Central memory CD8-positive, alpha-beta T cell (primary cell): ENCODE results near the gene TRPM4.
A peak's percentile ranks its signal among the peaks of the same experiment; 100 is the strongest.
"Not testable (repeated sequence)": the region's sequence is repeated elsewhere in the genome, so short reads cannot be mapped to it uniquely, and the experiment has no call there.

ENCODE experiments used
- ATAC-seq: fragments of 150-1000 bp; cut with Tn5 transposase; replicated peaks from 2 replicates; pipeline ENCODE4 v1.10.0; 2022; ENCODE audit warnings: mild to moderate bottlenecking, moderate FRiP score, moderate number of reproducible peaks; ENCODE audit not compliant: poor library complexity, severe bottlenecking; ENCODE audit errors: extremely low read depth
- DNase-seq, 2 donors: peaks; one replicate each; pipeline ENCODE4 v3.0.0; 2021; ENCODE audit warnings: low spot score in 2 of 2
- H3K27ac Mint-ChIP-seq: one replicate; pipeline ENCODE4 v1.8.0; 2022; ENCODE audit warnings: low read depth, mild to moderate bottlenecking, moderate library complexity, mixed read lengths
- H3K27me3 Mint-ChIP-seq: one replicate; pipeline ENCODE4 v1.8.0; 2022; ENCODE audit warnings: mixed read lengths
- H3K36me3 Mint-ChIP-seq: one replicate; pipeline ENCODE4 v1.8.0; 2022; ENCODE audit warnings: mild to moderate bottlenecking, moderate library complexity, mixed read lengths; ENCODE audit not compliant: insufficient read depth
- H3K4me1 Mint-ChIP-seq: one replicate; pipeline ENCODE4 v1.8.0; 2022; ENCODE audit warnings: mixed read lengths
- H3K4me3 Mint-ChIP-seq: one replicate; pipeline ENCODE4 v1.8.0; 2022; ENCODE audit warnings: mild to moderate bottlenecking, moderate library complexity, mixed read lengths
- H3K9me3 Mint-ChIP-seq: one replicate; pipeline ENCODE4 v1.8.0; 2022; ENCODE audit warnings: mixed read lengths

TRPM4 gene

DNA sequence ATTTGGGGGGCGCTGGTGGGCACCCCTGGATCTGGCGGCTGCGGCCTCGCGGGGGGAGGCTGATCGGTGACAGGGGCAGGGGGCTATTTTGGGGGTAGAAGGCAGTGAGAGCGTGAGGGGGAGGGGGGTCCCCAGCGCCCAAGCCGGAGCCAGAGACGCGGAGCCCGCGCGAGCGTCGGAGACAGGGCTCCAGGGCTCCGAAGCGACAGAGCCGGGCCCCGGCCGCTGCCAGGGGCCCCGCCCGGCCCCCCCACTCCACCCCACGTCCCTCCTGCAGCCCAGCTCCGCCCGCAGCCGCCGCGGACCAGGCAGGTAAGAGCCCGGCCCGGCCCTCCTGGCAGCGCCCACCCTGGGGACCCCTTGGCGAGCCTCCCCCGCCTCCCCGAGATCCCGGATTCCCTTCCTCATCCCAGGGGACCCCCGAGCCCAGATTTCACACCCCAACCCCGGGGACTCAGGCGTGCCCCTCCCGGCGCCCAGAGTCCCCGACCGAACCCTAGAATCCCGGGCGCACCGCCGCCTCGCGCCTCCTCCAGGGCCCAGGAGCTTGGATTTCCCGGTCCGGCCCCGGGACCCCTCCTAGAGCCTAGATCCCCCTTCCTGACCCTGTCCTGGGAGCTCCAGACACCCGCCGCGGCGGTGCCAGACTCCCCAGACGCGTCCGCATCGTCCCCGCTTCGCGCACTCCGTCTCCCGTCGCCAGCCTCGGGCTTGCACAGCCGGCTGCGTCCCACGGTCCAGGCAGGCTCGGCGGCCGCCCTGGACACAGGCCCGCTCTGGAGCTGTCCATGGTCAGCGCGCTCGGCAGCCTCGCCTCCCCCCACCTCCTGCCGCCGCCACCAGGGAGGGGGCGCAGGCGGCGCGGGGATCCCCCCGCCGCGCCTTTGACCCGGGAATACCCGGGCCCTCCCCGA lies 37.9 kb upstream of the TRPM4 start, which contains the start of gene PPFIA3:
Gene PPFIA3 (plus strand): TSS at position 134 of the 914 bp plus-strand sequence. CDS start 8,330 bp downstream, outside the sequence.
- ATAC-seq (no peak), DNase-seq (no peak)
- H3K4me1 Mint-ChIP-seq = peaks cover 30% of the 10 kb centered on the region
- H3K4me3 Mint-ChIP-seq = peak within 1 kb of the TSS; percentile 78
- peaks cover 12% of the 10 kb centered on the region for H3K36me3 Mint-ChIP-seq
- H3K9me3 Mint-ChIP-seq = no peaks in the 10 kb centered on the region
- no peaks in the 10 kb centered on the region for H3K27me3 Mint-ChIP-seq
- H3K27ac Mint-ChIP-seq = peak within 1 kb of the TSS; percentile 83

DNA sequence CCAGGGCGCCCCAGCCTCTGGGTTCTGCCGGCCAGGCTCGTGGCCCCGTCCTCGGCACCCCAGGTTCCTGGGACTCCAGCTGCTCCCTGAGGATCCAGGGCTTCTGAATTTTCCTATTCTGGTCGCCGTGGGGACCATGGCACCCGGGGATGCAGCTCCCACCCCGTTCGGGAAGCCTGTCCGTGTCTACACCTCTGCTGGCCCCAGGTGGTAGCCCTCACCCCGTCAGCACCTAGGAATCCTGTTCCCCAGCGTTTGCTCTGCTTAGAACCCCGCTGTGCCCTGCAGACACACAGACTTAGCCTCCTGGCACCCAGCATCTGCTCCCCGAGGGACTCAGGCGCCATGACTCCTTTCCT lies 37.3 kb upstream of the TRPM4 start:
- ATAC-seq (no peak), DNase-seq (no peak)
- no peaks in the 10 kb centered on the region for H3K27me3 Mint-ChIP-seq
- peak overlapping the region; percentile 78 for H3K4me3 Mint-ChIP-seq
- H3K27ac Mint-ChIP-seq = peak overlapping the region; percentile 54
- peaks cover 12% of the 10 kb centered on the region for H3K36me3 Mint-ChIP-seq
- H3K9me3 Mint-ChIP-seq = no peaks in the 10 kb centered on the region
- peaks cover 30% of the 10 kb centered on the region for H3K4me1 Mint-ChIP-seq

DNA sequence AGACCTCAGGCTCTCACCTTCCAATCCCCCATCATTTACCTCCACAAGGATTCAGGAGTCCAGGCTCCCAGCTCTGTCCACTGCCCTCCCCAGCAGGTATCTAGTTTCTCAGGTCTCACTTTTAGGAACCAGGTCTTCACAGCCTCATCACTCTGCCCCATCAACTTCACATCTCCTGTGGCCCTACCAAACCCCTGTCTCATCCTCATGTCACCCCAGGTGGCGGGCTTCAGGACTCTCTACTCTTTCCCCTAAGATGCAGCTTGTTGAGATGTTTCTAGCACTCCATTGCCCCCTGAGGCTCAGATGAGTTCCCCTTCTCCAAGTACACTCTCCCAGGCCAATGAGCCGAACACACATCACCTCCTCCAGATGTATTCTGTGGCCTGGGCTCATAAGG lies 36.7 kb upstream of the TRPM4 start:
- ATAC-seq = no peak
- no peak for DNase-seq
- no peaks in the 10 kb centered on the region for H3K27me3 Mint-ChIP-seq
- H3K4me1 Mint-ChIP-seq = peaks cover 30% of the 10 kb centered on the region
- H3K9me3 Mint-ChIP-seq = no peaks in the 10 kb centered on the region
- H3K27ac Mint-ChIP-seq = peak overlapping the region; percentile 54
- H3K36me3 Mint-ChIP-seq = peaks cover 12% of the 10 kb centered on the region
- H3K4me3 Mint-ChIP-seq = peak overlapping the region; percentile 78

DNA sequence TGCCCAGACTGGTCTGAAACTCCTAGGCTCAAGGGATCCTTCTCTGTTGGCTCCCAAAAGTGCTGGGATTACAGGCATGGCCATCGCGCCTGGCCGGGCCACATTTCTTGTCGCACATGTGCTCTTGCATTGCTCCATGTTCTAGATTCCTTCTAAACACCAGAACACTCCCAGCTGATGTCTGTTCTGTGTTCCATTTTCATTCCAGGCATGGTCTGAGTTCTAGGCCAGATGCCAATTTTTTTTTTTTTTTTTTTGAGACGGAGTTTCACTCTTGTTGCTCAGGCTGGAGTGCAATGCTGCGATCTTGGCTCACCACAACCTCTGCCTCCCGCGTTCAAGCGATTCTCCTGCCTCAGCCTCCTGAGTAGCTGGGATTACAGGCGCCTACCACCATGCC lies 35.8 kb upstream of the TRPM4 start:
- not testable (repeated sequence) for H3K27ac Mint-ChIP-seq, H3K9me3 Mint-ChIP-seq, H3K36me3 Mint-ChIP-seq

DNA sequence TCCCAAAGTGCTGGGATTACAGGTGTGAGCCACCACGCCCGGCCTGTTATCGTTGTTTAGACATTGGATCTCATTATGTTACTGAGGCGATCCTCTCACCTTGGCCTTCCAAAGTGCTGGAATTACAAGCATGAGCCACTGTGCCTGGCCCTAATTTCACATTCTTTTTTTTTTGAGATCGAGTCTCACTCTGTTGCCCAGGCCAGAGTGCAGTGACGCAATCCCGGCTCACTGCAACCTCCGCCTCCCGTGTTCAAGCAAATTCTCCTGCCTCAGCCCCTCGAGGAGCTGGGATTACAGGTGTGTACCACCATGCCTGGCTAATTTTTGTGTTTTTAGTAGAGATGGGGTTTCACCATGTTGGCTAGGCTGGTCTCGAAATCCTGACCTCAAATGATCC lies 34.3 kb upstream of the TRPM4 start:
- not testable (repeated sequence) for DNase-seq, ATAC-seq, H3K4me3 Mint-ChIP-seq, H3K9me3 Mint-ChIP-seq, H3K27ac Mint-ChIP-seq, H3K36me3 Mint-ChIP-seq, H3K27me3 Mint-ChIP-seq
- peaks cover 19% of the 10 kb centered on the region for H3K4me1 Mint-ChIP-seq

More for the DNA sequence above, 35.8 kb upstream of the TRPM4 start:
- H3K4me1 Mint-ChIP-seq = peaks cover 24% of the 10 kb centered on the region
- not testable (repeated sequence) for DNase-seq, ATAC-seq, H3K4me3 Mint-ChIP-seq, H3K27me3 Mint-ChIP-seq

DNA sequence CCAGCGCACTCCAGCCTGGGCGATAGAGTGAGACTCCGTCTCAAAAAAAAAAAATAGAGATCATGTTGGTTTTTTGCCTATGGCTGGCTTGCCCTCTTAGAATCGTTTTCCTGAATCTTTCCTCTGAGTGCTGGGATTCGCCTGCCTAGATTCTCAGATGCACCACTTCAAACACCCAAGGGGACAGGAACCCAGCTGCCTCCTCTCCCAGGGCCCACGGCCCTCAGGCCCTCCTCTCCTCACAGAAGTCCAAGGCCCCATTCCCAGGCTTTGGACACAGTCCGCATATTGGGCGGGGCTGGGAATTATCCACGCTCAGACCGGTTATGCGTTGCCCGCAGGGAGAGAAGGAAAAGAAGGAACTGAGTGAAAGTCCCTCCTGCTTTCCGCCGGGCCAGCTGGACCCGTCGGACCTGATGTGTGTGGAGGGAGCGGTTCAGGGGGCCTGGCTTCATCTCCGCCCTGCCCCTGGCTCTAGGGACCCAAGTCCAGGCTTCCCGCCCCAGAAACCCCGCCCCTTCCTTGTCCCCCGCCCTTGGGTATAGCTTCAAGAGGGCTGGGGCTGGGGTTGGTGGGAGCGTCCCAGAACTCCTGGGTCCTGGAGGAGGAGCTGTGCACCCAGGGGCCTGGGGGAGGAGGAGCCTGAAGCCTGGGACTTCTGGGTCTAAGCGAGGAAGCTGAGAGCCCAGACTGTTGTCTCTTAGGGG lies 32.4 kb upstream of the TRPM4 start:
- Mint-ChIP-seq H3K27me3 (no peaks in the 10 kb centered on the region), H3K4me3 (no peak overlapping the region), H3K36me3 (peaks cover 2% of the 10 kb centered on the region)

DNA sequence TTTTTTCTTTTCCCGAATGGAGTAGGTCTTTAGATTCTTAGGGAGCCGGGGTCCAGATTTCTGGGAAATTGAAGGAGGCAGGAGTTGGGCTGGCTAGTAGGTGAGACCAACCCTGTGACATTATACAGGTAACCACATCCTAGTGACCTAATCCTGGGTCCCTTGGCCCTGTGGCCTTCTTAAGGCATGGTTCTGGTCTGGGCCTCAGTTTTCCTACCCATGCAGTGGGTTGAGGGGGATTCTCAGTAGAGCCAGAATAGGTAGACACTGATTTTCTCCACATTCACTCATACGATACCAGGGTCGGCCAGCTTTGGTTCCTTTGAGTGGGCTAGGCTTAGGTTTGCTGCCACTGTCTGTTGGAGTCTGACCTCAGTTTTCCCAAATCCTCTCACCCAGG lies 31.0 kb upstream of the TRPM4 start:
- ATAC-seq (no peak), DNase-seq (no peak)
- Mint-ChIP-seq H3K36me3 (no peaks in the 10 kb centered on the region), H3K9me3 (no peaks in the 10 kb centered on the region), H3K27me3 (no peaks in the 10 kb centered on the region), H3K27ac (no peak overlapping the region), H3K4me1 (peaks cover 12% of the 10 kb centered on the region), H3K4me3 (peak overlapping the region; percentile 6)

More for the DNA sequence above, 32.4 kb upstream of the TRPM4 start:
- ATAC-seq (no peak), DNase-seq (no peak)
- Mint-ChIP-seq H3K27ac (no peak overlapping the region), H3K4me1 (peaks cover 22% of the 10 kb centered on the region), H3K9me3 (no peaks in the 10 kb centered on the region)

DNA sequence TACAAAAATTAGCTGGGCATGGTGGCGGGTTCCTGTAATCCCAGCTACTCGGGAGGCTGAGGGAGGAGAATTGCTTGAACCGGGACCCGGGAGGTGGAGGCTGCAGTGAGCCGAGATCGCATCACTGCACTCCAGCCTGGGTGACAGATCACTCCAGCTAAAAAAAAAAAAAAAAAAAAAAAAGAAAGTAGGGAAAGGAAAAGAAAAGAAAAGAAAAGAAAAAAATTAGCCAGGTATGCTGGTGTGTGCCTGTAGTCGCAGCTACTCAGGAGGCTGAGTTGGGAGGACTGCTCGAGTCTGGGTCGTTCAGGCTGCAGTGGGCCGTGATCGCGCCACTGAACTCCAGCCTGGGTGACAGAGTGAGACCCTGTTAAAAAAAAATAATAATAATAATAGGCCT lies 30.4 kb upstream of the TRPM4 start:
- not testable (repeated sequence) for H3K36me3 Mint-ChIP-seq, DNase-seq, H3K27me3 Mint-ChIP-seq, ATAC-seq, H3K9me3 Mint-ChIP-seq, H3K27ac Mint-ChIP-seq
- Mint-ChIP-seq H3K4me1 (peaks cover 12% of the 10 kb centered on the region), H3K4me3 (peak overlapping the region; percentile 6)

DNA sequence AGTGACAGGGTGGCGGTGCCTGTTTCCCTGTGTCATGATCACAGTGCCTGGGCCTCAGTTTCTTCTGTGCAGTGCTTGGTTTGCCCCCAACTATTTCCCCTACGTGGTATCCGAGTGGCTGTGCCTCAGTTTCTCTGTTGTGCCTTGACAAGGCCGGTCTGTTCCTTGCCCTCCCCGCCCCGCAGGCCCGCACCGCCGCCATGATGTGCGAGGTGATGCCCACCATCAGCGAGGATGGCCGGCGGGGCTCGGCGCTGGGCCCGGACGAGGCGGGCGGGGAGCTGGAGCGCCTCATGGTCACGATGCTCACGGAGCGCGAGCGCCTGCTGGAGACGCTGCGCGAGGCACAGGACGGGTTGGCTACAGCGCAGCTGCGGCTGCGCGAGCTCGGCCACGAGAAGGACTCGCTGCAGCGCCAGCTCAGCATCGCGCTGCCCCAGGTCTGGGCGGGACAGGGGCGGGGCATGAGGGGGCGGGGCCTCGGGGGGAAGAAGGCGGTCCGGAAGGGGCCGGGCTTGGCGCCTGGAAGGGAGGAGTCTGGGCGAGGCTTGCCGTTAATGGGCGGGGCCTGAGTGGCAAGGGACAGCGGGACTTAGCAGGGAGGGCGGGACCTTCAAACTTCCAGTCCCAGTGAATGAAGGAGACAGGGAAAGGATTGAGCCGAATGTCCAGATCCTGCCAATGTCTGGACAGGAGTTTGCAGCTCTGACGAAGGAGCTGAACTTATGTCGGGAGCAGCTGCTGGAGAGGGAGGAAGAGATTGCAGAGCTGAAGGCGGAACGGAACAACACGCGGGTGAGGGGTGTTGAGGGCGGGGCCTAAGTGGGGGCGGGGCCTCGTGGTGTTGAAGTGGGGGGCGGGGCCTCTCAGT lies 29.7 kb upstream of the TRPM4 start:
- H3K36me3 Mint-ChIP-seq = no peaks in the 10 kb centered on the region
- peaks cover 16% of the 10 kb centered on the region for H3K4me1 Mint-ChIP-seq
- H3K4me3 Mint-ChIP-seq = peak overlapping the region; percentile 79
- no peaks in the 10 kb centered on the region for H3K9me3 Mint-ChIP-seq
- no peaks in the 10 kb centered on the region for H3K27me3 Mint-ChIP-seq
- ATAC-seq (peak; percentile 90), DNase-seq (peak; percentile 93 to 95)
- peak overlapping the region; percentile 89 for H3K27ac Mint-ChIP-seq

DNA sequence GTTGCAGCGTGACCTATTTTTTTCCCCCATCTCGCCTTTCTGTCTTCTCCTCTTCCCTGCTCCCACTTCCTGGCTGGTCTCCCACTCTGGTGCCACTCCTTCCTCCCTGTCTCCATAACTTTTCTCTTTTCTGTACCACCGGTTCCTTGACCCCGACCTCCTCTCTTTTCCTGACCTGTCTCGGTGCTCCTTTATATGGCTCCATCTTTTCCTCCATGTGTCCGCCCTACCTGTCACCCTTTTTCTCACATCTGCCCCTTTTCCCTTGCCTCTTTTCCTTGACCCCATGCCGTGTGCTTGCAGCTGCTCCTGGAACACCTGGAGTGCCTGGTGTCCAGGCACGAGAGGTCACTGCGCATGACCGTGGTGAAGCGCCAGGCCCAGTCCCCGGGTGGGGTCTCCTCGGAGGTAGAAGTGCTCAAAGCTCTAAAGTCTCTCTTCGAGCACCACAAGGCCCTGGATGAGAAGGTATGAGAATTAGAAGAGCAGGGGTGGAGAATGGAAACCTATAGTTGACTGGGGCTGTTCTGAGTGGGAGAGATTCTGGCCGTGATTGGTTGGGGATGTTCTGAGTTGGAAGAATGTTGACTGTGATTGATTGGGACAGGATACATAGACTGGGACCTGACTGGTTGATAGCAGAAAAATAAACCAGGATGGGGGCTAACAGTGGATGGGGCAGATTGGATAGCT lies 28.9 kb upstream of the TRPM4 start:
- Mint-ChIP-seq H3K4me1 (peaks cover 24% of the 10 kb centered on the region), H3K36me3 (no peaks in the 10 kb centered on the region), H3K27ac (peak overlapping the region; percentile 89), H3K4me3 (peak overlapping the region; percentile 79), H3K9me3 (no peaks in the 10 kb centered on the region), H3K27me3 (peaks cover 4% of the 10 kb centered on the region)
- DNase-seq (no peak), ATAC-seq (no peak)

DNA sequence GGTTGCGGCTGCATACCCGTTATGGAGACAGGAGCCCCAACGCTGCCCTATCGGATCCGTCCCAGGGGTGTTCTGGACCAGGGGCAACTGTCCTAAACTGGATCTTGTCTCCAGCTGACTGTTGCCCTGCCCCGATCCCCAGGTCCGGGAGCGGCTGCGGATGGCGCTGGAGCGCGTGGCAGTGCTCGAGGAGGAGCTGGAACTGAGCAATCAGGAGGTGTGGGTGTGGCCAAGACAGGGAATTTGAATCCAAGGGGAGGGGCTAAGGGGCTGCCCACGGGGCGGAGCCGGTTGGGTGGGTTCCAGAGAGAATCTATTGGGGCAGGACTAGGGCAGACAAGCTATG lies 28.4 kb upstream of the TRPM4 start:
- Mint-ChIP-seq H3K27me3 (peaks cover 9% of the 10 kb centered on the region), H3K36me3 (no peaks in the 10 kb centered on the region), H3K4me1 (peaks cover 29% of the 10 kb centered on the region), H3K4me3 (no peak overlapping the region), H3K27ac (no peak overlapping the region), H3K9me3 (no peaks in the 10 kb centered on the region)
- ATAC-seq (no peak), DNase-seq (no peak)

DNA sequence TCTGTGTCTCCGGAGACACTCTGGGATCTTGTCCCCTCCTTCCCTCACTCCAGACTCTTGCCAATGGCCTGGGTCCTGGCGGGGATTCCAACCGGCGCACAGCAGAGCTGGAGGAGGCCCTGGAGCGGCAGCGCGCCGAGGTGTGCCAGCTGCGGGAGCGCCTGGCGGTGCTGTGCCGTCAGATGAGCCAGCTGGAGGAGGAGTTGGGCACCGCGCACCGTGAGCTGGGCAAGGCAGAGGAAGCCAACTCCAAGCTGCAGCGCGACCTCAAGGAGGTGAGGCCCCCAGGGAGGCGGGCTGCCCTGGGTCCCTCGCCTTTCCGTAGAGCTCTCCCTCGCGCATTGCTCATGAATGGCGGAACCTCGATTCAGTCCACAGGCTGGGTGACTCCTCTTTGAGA lies 27.3 kb upstream of the TRPM4 start:
- H3K4me3 Mint-ChIP-seq = no peak overlapping the region
- H3K9me3 Mint-ChIP-seq = no peaks in the 10 kb centered on the region
- ATAC-seq = no peak
- no peak overlapping the region for H3K27ac Mint-ChIP-seq
- no peaks in the 10 kb centered on the region for H3K36me3 Mint-ChIP-seq
- H3K4me1 Mint-ChIP-seq = peaks cover 29% of the 10 kb centered on the region
- peaks cover 16% of the 10 kb centered on the region for H3K27me3 Mint-ChIP-seq
- no peak for DNase-seq
